Endodermal cell (in vitro differentiated cells): ENCODE data around the gene CHD2. TPM values are rescaled to one million over a fixed set of nuclear protein-coding genes. Genes with fewer than 3 reads are reported as not detected.
A peak's percentile ranks its signal among the peaks of the same experiment; 100 is the strongest.

Experiments used
- DNase-seq: peaks from one replicate; pipeline ENCODE4 v3.0.0-alpha.2; 2017
- H3K27ac ChIP-seq: 2 replicates; pipeline ENCODE4 v1.5.1; 2013; ENCODE audit warnings: mild to moderate bottlenecking, low read depth, low read length, moderate library complexity
- H3K27me3 ChIP-seq: 2 replicates; pipeline ENCODE4 v1.6.1; 2013; ENCODE audit warnings: mild to moderate bottlenecking, low read length, moderate library complexity; ENCODE audit not compliant: insufficient read depth, control insufficient read depth, poor library complexity, severe bottlenecking
- H3K36me3 ChIP-seq: 2 replicates; pipeline ENCODE4 v1.7.0; 2013; ENCODE audit warnings: mild to moderate bottlenecking, low read length, moderate library complexity; ENCODE audit not compliant: control insufficient read depth, insufficient read depth
- H3K4me1 ChIP-seq: one replicate; pipeline ENCODE4 v1.7.0; 2013; ENCODE audit warnings: low read length; ENCODE audit not compliant: control insufficient read depth, insufficient read depth
- H3K4me3 ChIP-seq: 2 replicates; pipeline ENCODE4 v1.5.1; 2013; ENCODE audit warnings: mild to moderate bottlenecking, low read length, moderate library complexity
- H3K9ac ChIP-seq: 2 replicates; pipeline ENCODE4 v1.6.1; 2013; ENCODE audit warnings: mild to moderate bottlenecking, low read length, moderate library complexity; ENCODE audit not compliant: poor library complexity, severe bottlenecking; ENCODE audit errors: extremely low read depth
- H3K9me3 ChIP-seq: 2 replicates; pipeline ENCODE4 v1.6.1; 2013; ENCODE audit warnings: mild to moderate bottlenecking, low read length, moderate library complexity; ENCODE audit not compliant: control insufficient read depth
- H3K27ac Mint-ChIP-seq: 2 replicates; pipeline ENCODE4 v1.8.0; 2020; ENCODE audit warnings: mixed read lengths
- H3K27me3 Mint-ChIP-seq: 2 replicates; pipeline ENCODE4 v1.8.0; 2021; ENCODE audit warnings: mild to moderate bottlenecking, mixed read lengths; ENCODE audit not compliant: insufficient read depth
- H3K36me3 Mint-ChIP-seq: 2 replicates; pipeline ENCODE4 v1.8.0; 2020; ENCODE audit warnings: low read depth, mixed read lengths
- H3K4me1 Mint-ChIP-seq: 2 replicates; pipeline ENCODE4 v1.8.0; 2020; ENCODE audit warnings: mixed read lengths
- H3K4me3 Mint-ChIP-seq: 2 replicates; pipeline ENCODE4 v1.8.0; 2020; ENCODE audit warnings: mild to moderate bottlenecking, moderate library complexity, mixed read lengths
- H3K9me3 Mint-ChIP-seq: 2 replicates; pipeline ENCODE4 v1.8.0; 2020; ENCODE audit warnings: mild to moderate bottlenecking, mixed read lengths
- CTCF ChIP-seq: fragments of 200-600 bp; sonication (generic); conservative IDR thresholded peaks from 2 replicates; pipeline ENCODE4 v1.5.0; 2021; ENCODE audit warnings: antibody characterized with exemption, mild to moderate bottlenecking
- WGBS, 2 experiments: methylation state at CpG; one replicate each; pipeline versions ENCODE4 v1.1.5 to v1.1.7; 2013; ENCODE audit warnings: missing lambda C conversion rate in 2 of 2, mixed read lengths in 1 of 2; ENCODE audit not compliant: insufficient coverage in 1 of 2, insufficient read length in 1 of 2; 5-methylcytosine and 5-hydroxymethylcytosine counted together
- total RNA-seq, 2 donors: library from RNA; stranded (reverse); fragmentation: NEBNext Ultra II Directional in 1 of 2; extraction: Animal tissue kit (Norgen Biotek cat#: 25700) in 1 of 2; gene quantifications; 2 replicates in 1 of 2; 3 replicates in 1 of 2; pipeline ENCODE4 v1.2.1, GENCODE V29; 2021

CHD2 gene
- total RNA-seq, 2 donors from 2014 or later: 116 to 127 TPM

DNA sequence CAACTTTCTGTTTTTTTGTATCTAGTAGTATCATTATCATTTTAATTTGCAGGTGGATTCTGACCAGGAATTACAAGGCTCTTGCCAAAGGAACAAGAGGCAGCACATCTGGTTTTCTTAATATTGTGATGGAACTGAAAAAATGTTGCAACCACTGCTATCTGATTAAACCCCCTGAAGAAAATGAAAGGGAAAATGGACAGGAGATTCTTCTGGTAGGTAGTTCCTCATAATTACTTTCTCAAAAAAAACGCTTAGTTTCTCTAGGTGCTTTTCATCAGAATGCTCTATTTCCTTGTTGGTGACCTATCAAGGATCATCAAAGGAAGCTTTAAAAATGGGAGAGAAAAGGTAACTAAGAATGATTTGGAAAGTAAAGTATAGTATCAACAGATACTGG, 71.6 kb downstream of the CHD2 start:
- 89 to 100% methylated on average over 1 of the region's 1 CpG for WGBS, 2 experiments
- H3K36me3 Mint-ChIP-seq: peaks cover 86% of the 10 kb centered on the region
- TF ChIP-seq CTCF: no peak

GRCh38 chr15:92974183-92974915, 74.2 kb downstream of the CHD2 start:
- Mint-ChIP-seq H3K9me3 (no peaks in the 10 kb centered on the region), H3K36me3 (peaks cover 81% of the 10 kb centered on the region), H3K27me3 (no peaks in the 10 kb centered on the region), H3K4me1 (no peaks in the 10 kb centered on the region), H3K4me3 (no peak overlapping the region), H3K27ac (no peak overlapping the region)
- Histone ChIP-seq H3K4me1 (no peaks in the 10 kb centered on the region), H3K27me3 (no peaks in the 10 kb centered on the region), H3K9ac (no peak overlapping the region), H3K27ac (no peak overlapping the region), H3K36me3 (peaks cover 96% of the 10 kb centered on the region), H3K9me3 (no peaks in the 10 kb centered on the region), H3K4me3 (no peak overlapping the region)
- no peak for DNase-seq
- no peak for TF ChIP-seq CTCF
- 86 to 93% methylated on average over 5 to 6 of the region's 6 CpGs for WGBS, 2 experiments

More for the DNA sequence above, 71.6 kb downstream of the CHD2 start:
- Histone ChIP-seq H3K27me3 (no peaks in the 10 kb centered on the region), H3K36me3 (peaks cover 96% of the 10 kb centered on the region), H3K27ac (no peak overlapping the region), H3K9me3 (no peaks in the 10 kb centered on the region), H3K4me3 (no peak overlapping the region), H3K9ac (no peak overlapping the region), H3K4me1 (no peaks in the 10 kb centered on the region)
- Mint-ChIP-seq H3K27ac (no peak overlapping the region), H3K27me3 (no peaks in the 10 kb centered on the region), H3K9me3 (no peaks in the 10 kb centered on the region), H3K4me3 (no peak overlapping the region), H3K4me1 (no peaks in the 10 kb centered on the region)
- DNase-seq: no peak

DNA sequence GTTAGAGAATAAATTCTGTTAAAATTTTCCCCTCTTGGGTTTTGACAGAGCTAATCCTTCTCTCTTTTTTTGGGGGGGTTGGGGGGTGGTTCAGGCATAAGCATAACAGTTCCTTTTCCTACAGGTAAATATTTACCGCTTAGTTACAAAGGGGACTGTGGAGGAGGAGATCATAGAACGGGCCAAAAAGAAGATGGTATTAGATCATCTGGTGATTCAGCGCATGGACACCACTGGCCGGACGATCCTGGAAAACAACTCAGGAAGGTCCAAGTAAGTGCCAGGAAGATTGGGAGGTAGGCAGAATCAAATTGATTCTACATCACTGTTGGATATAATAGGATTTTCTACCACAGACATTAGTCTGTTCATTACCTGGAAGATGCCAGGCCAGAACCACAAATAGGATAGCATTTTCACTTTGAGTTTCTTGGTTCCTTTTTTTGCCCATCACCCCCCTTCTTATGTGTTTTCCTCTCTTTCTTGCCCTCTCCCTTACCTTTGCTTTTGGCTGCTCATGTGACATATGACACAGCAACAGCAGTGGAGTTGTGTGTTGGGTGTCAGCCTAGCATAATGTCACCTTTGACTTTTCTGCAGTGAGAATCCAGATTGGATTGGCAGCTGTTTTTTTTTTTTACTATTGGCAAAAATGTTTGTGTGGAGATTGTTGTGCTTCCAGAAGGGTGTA, 79.0 kb downstream of the CHD2 start:
- Mint-ChIP-seq H3K36me3 (peaks cover 52% of the 10 kb centered on the region), H3K27ac (peak overlapping the region; percentile 18), H3K9me3 (no peaks in the 10 kb centered on the region), H3K4me1 (peaks cover 7% of the 10 kb centered on the region), H3K4me3 (no peak overlapping the region), H3K27me3 (no peaks in the 10 kb centered on the region)
- WGBS, 2 experiments: 98 to 99% methylated on average over 5 of the region's 5 CpGs
- Histone ChIP-seq H3K27me3 (no peaks in the 10 kb centered on the region), H3K9ac (no peak overlapping the region), H3K4me1 (peaks cover 7% of the 10 kb centered on the region), H3K27ac (no peak overlapping the region), H3K9me3 (no peaks in the 10 kb centered on the region), H3K4me3 (no peak overlapping the region), H3K36me3 (peaks cover 97% of the 10 kb centered on the region)
- TF ChIP-seq CTCF: no peak
- no peak for DNase-seq
